Neural progenitor cell (in vitro differentiated cells): ENCODE data around the gene OR51S1. TPM values are rescaled to one million over a fixed set of nuclear protein-coding genes. Genes with fewer than 3 reads are reported as not detected.

Source experiments
- DNase-seq: peaks from one replicate; pipeline ENCODE4 v3.0.0-alpha.2; 2016; ENCODE audit warnings: low spot score
- H2AFZ ChIP-seq: fragments of 200-600 bp; sonication (generic); replicated peaks from 2 replicates; pipeline ENCODE4 v1.6.1; 2016; ENCODE audit warnings: antibody characterized with exemption
- H3F3A ChIP-seq: fragments of 200-600 bp; sonication (generic); 2 replicates; pipeline ENCODE4 v1.6.1; 2016; ENCODE audit warnings: antibody characterized with exemption, low read depth
- H3K27ac ChIP-seq: fragments of 200-600 bp; sonication (generic); 2 replicates; pipeline ENCODE4 v1.5.1; 2016; ENCODE audit warnings: mild to moderate bottlenecking
- H3K27me3 ChIP-seq: fragments of 200-600 bp; sonication (generic); 2 replicates; pipeline ENCODE4 v1.6.1; 2016; ENCODE audit warnings: mild to moderate bottlenecking, moderate library complexity
- H3K36me3 ChIP-seq: fragments of 200-600 bp; sonication (generic); 2 replicates; pipeline ENCODE4 v1.5.1; 2016
- H3K4me1 ChIP-seq: fragments of 200-600 bp; sonication (generic); 2 replicates; pipeline ENCODE4 v1.6.1; 2016; ENCODE audit warnings: mixed run types
- H3K4me2 ChIP-seq: fragments of 200-600 bp; sonication (generic); 2 replicates; pipeline ENCODE4 v1.6.1; 2016
- H3K4me3 ChIP-seq: fragments of 200-600 bp; sonication (generic); 2 replicates; pipeline ENCODE4 v1.5.1; 2016
- H3K79me2 ChIP-seq: fragments of 200-600 bp; sonication (generic); 2 replicates; pipeline ENCODE4 v1.6.1; 2016; ENCODE audit warnings: low read depth
- H3K9ac ChIP-seq: fragments of 200-600 bp; sonication (generic); 2 replicates; pipeline ENCODE4 v1.6.1; 2016
- H3K9me3 ChIP-seq: fragments of 200-600 bp; sonication (generic); 2 replicates; pipeline ENCODE4 v1.5.1; 2016; ENCODE audit warnings: low read depth
- H4K20me1 ChIP-seq: fragments of 200-600 bp; sonication (generic); 2 replicates; pipeline ENCODE4 v1.6.1; 2016; ENCODE audit warnings: low read depth
- H3K27ac Mint-ChIP-seq: 3 replicates; pipeline ENCODE4 v1.8.0; 2021; ENCODE audit warnings: mixed read lengths
- H3K27me3 Mint-ChIP-seq: 2 replicates; pipeline ENCODE4 v1.8.0; 2022; ENCODE audit warnings: low read depth, mild to moderate bottlenecking, inconsistent platforms, moderate library complexity, mixed read lengths; ENCODE audit not compliant: insufficient read depth
- H3K36me3 Mint-ChIP-seq: 3 replicates; pipeline ENCODE4 v1.8.0; 2021; ENCODE audit warnings: mixed read lengths
- H3K4me1 Mint-ChIP-seq: 3 replicates; pipeline ENCODE4 v1.8.0; 2021; ENCODE audit warnings: mixed read lengths
- H3K4me3 Mint-ChIP-seq: 3 replicates; pipeline ENCODE4 v1.8.0; 2021; ENCODE audit warnings: mild to moderate bottlenecking, moderate library complexity, mixed read lengths
- H3K9me3 Mint-ChIP-seq: 3 replicates; pipeline ENCODE4 v1.8.0; 2020; ENCODE audit warnings: mixed read lengths
- CTCF ChIP-seq: fragments of 200-600 bp; sonication (generic); IDR thresholded peaks from 2 replicates; pipeline ENCODE4 v1.5.1; 2017; ENCODE audit warnings: antibody characterized with exemption, mild to moderate bottlenecking
- EZH2 ChIP-seq: fragments of 200-600 bp; sonication (generic); IDR thresholded peaks from 2 replicates; pipeline ENCODE4 v1.6.1; 2017; ENCODE audit warnings: antibody characterized with exemption, mild to moderate bottlenecking, moderate library complexity
- EZH2phosphoT487 ChIP-seq: fragments of 200-600 bp; sonication (generic); IDR thresholded peaks from 2 replicates; pipeline ENCODE4 v1.6.1; 2017; ENCODE audit warnings: antibody characterized with exemption
- total RNA-seq: library from RNA; depleted of rRNA; stranded (reverse); fragments of >200 nt; gene quantifications from 2 replicates; pipeline ENCODE4 v1.2.3, GENCODE V29; 2015; ENCODE audit warnings: low replicate concordance

OR51S1 gene
- total RNA-seq, 1 donor from 2014 or later = not detected

- H3F3A ChIP-seq = no peaks in the 10 kb centered on the region
- no peak overlapping the region for H2AFZ ChIP-seq
- H3K36me3 Mint-ChIP-seq = no peaks in the 10 kb centered on the region
- H3K4me3 Mint-ChIP-seq = no peak overlapping the region
- TF ChIP-seq EZH2 = no peak
- no peak for TF ChIP-seq EZH2phosphoT487
- no peak for TF ChIP-seq CTCF
- H3K9ac ChIP-seq = no peak overlapping the region
- H3K4me1 ChIP-seq = no peaks in the 10 kb centered on the region
- no peak overlapping the region for H3K4me3 ChIP-seq
- peaks cover 2% of the 10 kb centered on the region for H3K36me3 ChIP-seq
- H3K9me3 Mint-ChIP-seq = no peaks in the 10 kb centered on the region
- H3K79me2 ChIP-seq = no peaks in the 10 kb centered on the region
- no peaks in the 10 kb centered on the region for H3K9me3 ChIP-seq
- H4K20me1 ChIP-seq = no peaks in the 10 kb centered on the region
- no peak overlapping the region for H3K4me2 ChIP-seq
- H3K27ac Mint-ChIP-seq = no peak overlapping the region
- no peak for DNase-seq
- no peaks in the 10 kb centered on the region for H3K27me3 Mint-ChIP-seq
- peaks cover 6% of the 10 kb centered on the region for H3K4me1 Mint-ChIP-seq
- no peaks in the 10 kb centered on the region for H3K27me3 ChIP-seq
- H3K27ac ChIP-seq = no peak overlapping the region
These were observed 38.6 kb upstream of the OR51S1 start for GRCh38 chr11:4887591-4887990.

GRCh38 chr11:4886186-4886585 lies 37.2 kb upstream of the OR51S1 start:
- Histone ChIP-seq H4K20me1 (no peaks in the 10 kb centered on the region), H3K79me2 (no peaks in the 10 kb centered on the region), H3K36me3 (peaks cover 2% of the 10 kb centered on the region), H2AFZ (no peak overlapping the region), H3K4me3 (no peak overlapping the region), H3K4me1 (no peaks in the 10 kb centered on the region), H3K4me2 (no peak overlapping the region), H3K9ac (no peak overlapping the region), H3F3A (no peaks in the 10 kb centered on the region), H3K27me3 (no peaks in the 10 kb centered on the region), H3K9me3 (no peaks in the 10 kb centered on the region), H3K27ac (no peak overlapping the region)
- TF ChIP-seq CTCF = no peak
- no peak for TF ChIP-seq EZH2
- no peak for TF ChIP-seq EZH2phosphoT487
- Mint-ChIP-seq H3K27ac (no peak overlapping the region), H3K36me3 (no peaks in the 10 kb centered on the region), H3K9me3 (no peaks in the 10 kb centered on the region), H3K4me3 (no peak overlapping the region), H3K4me1 (peaks cover 10% of the 10 kb centered on the region), H3K27me3 (no peaks in the 10 kb centered on the region)
- DNase-seq = no peak

GRCh38 chr11:4884361-4884760 lies 35.4 kb upstream of the OR51S1 start:
- Histone ChIP-seq H3F3A (no peaks in the 10 kb centered on the region), H3K9me3 (no peaks in the 10 kb centered on the region), H3K79me2 (no peaks in the 10 kb centered on the region), H3K9ac (no peak overlapping the region), H3K4me3 (no peak overlapping the region), H3K27me3 (no peaks in the 10 kb centered on the region), H3K4me2 (no peak overlapping the region), H2AFZ (no peak overlapping the region), H4K20me1 (no peaks in the 10 kb centered on the region), H3K27ac (no peak overlapping the region), H3K36me3 (peaks cover 2% of the 10 kb centered on the region), H3K4me1 (no peaks in the 10 kb centered on the region)
- no peak for TF ChIP-seq EZH2
- no peak for TF ChIP-seq CTCF
- no peak for TF ChIP-seq EZH2phosphoT487
- Mint-ChIP-seq H3K9me3 (no peaks in the 10 kb centered on the region), H3K36me3 (no peaks in the 10 kb centered on the region), H3K27me3 (no peaks in the 10 kb centered on the region), H3K4me1 (peaks cover 10% of the 10 kb centered on the region), H3K27ac (no peak overlapping the region), H3K4me3 (no peak overlapping the region)
- no peak for DNase-seq

- no peak for TF ChIP-seq EZH2
- no peak for TF ChIP-seq CTCF
- TF ChIP-seq EZH2phosphoT487 = no peak
- no peak overlapping the region for H3K9ac ChIP-seq
- no peak overlapping the region for H3K27ac Mint-ChIP-seq
- H3K4me3 ChIP-seq = no peak overlapping the region
- no peaks in the 10 kb centered on the region for H3K79me2 ChIP-seq
- H3K27ac ChIP-seq = no peak overlapping the region
- H3K36me3 Mint-ChIP-seq = no peaks in the 10 kb centered on the region
- no peaks in the 10 kb centered on the region for H4K20me1 ChIP-seq
- H3K36me3 ChIP-seq = peaks cover 2% of the 10 kb centered on the region
- H3K4me3 Mint-ChIP-seq = no peak overlapping the region
- no peaks in the 10 kb centered on the region for H3K9me3 Mint-ChIP-seq
- no peak for DNase-seq
- H3F3A ChIP-seq = no peaks in the 10 kb centered on the region
- no peak overlapping the region for H3K4me2 ChIP-seq
- H3K27me3 ChIP-seq = no peaks in the 10 kb centered on the region
- H3K4me1 Mint-ChIP-seq = peaks cover 10% of the 10 kb centered on the region
- H3K9me3 ChIP-seq = no peaks in the 10 kb centered on the region
- H2AFZ ChIP-seq = no peak overlapping the region
- no peaks in the 10 kb centered on the region for H3K27me3 Mint-ChIP-seq
- H3K4me1 ChIP-seq = no peaks in the 10 kb centered on the region
These were observed 33.5 kb upstream of the OR51S1 start for GRCh38 chr11:4882543-4882942.
